ENCODE measurements around the gene CHST9. TPM values are rescaled to one million over a fixed set of nuclear protein-coding genes. Genes with fewer than 3 reads are reported as not detected.

Gene CHST9
- total and polyA plus RNA-seq, 2 of the 13 experiments (the other 11 are each of a cell fraction or from before 2014, with no cell fraction given), result 3.2 to 9.6 TPM

DNA sequence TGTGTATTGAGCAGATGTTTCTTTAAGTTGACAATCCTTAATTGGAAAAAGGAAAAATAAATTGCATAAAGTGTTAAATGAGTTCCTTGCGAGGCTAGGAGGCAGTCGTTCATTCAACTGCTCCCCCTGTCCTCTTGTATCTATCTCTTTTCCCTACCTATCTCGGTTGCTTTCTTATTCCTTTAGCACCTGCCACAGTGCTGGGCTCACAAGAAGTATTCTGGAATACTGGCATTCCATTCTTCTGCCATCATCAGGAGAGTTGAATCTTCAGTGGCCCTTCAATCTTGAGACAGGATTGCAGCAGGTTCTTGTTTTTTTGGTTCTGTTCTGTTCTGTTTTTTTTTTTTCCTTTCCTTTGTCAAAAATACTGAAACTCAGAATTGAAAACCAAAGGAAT is 176.5 kb downstream of the CHST9 start (continued):
- TF ChIP-seq ZNF207 (IDR thresholded peaks at IDR 0.05; ENCODE audit: borderline replicate concordance), result no peak

DNA sequence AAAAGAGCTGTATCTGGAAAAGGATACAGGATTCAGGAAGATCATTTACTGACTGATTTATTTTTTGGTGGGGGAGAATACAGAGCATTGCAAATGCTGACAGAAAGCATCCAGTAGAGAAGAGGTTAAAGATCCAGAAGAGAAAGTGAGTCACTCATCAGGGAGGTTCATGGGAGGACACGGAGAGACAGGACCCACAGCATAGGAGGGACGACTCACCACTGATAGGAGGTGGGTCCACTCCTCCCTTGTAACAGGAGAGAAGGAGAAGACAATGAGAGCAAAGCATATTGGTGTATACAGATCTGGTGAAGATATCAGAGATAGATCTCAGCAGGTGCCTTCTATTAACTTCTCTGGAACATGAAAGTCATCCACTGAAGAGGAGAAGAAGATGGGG is 177.2 kb downstream of the CHST9 start:
- Histone ChIP-seq H4K20me1 (ENCODE audit: insufficient read depth, low read length) (no peaks in the 10 kb centered on the region), H3K27me3 (ENCODE audit: control insufficient read depth in 1 of 2, insufficient read depth in 2 of 2, low read length in 2 of 2) (no peaks in the 10 kb centered on the region), H3K27ac (ENCODE audit: extremely low read length, insufficient read depth, low read length) (no peak overlapping the region), H2AFZ (ENCODE audit: low read length) (no peak overlapping the region), H3K79me2 (ENCODE audit: insufficient read depth, low read length) (no peaks in the 10 kb centered on the region), H3K36me3 (replicated peaks in 1 of 2; ENCODE audit: control insufficient read depth in 1 of 2, insufficient read depth in 2 of 2, low read length in 2 of 2) (no peaks in the 10 kb centered on the region), H3K9me3 (ENCODE audit: low read length) (no peaks in the 10 kb centered on the region), H3K4me2 (ENCODE audit: low read depth, low read length) (no peak overlapping the region), H3K4me1 (ENCODE audit: insufficient read depth, low read length) (no peaks in the 10 kb centered on the region), H3K4me3 (replicated peaks in 1 of 3; ENCODE audit: insufficient read depth in 1 of 3, low read depth in 2 of 3, low read length in 3 of 3) (no peak overlapping the region), H3K9ac (ENCODE audit: insufficient read depth, low read depth, low read length) (no peak overlapping the region)
- intact Hi-C loops (cut with micrococcal nuclease; ENCODE audit: unreplicated experiment), result loop anchor here (10.0 kb wide), 1 partner anchor 383 kb away; no protein-coding TSS in a partner anchor
- POLR2A ChIA-PET, result no interaction called here
- 15% methylated on average over 2 of the region's 2 CpGs for WGBS (ENCODE audit: low lambda C conversion rate)
- CTCF ChIA-PET (ENCODE audit: low intra/inter-chr PET ratio, low total read pairs), result no interaction called here
- BruUV-seq (replicated peaks), result no TSS peak
- TF ChIP-seq, protein P1, sequence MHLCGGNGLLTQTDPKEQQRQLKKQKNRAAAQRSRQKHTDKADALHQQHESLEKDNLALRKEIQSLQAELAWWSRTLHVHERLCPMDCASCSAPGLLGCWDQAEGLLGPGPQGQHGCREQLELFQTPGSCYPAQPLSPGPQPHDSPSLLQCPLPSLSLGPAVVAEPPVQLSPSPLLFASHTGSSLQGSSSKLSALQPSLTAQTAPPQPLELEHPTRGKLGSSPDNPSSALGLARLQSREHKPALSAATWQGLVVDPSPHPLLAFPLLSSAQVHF (CRISPR knock-in tag; IDR thresholded peaks at IDR 0.05), result no peak
- TF ChIP-seq ZNF670 (CRISPR knock-in tag; IDR thresholded peaks at IDR 0.05; ENCODE audit: borderline replicate concordance) (no peak), ZNF205 (CRISPR knock-in tag; IDR thresholded peaks at IDR 0.05) (no peak), ZNF124 (CRISPR knock-in tag; IDR thresholded peaks at IDR 0.05) (no peak), REXO4 (CRISPR knock-in tag; IDR thresholded peaks at IDR 0.05; ENCODE audit: borderline replicate concordance) (no peak)
- TF ChIP-seq, protein P2, sequence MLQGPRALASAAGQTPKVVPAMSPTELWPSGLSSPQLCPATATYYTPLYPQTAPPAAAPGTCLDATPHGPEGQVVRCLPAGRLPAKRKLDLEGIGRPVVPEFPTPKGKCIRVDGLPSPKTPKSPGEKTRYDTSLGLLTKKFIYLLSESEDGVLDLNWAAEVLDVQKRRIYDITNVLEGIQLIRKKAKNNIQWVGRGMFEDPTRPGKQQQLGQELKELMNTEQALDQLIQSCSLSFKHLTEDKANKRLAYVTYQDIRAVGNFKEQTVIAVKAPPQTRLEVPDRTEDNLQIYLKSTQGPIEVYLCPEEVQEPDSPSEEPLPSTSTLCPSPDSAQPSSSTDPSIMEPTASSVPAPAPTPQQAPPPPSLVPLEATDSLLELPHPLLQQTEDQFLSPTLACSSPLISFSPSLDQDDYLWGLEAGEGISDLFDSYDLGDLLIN (CRISPR knock-in tag; IDR thresholded peaks at IDR 0.05; ENCODE audit: borderline replicate concordance), result no peak
- DNase-seq (ENCODE audit: low spot score) (no peak), ATAC-seq (no peak), FAIRE-seq (no peak)
- in situ Hi-C loops (cut with HindIII; ENCODE audit: extremely low pct_ligation_motif_present, low pct_unique_long_range_greater_than_20kb), result no loop called here
